ENCODE data around the gene LTO1.

LTO1 gene

DNA sequence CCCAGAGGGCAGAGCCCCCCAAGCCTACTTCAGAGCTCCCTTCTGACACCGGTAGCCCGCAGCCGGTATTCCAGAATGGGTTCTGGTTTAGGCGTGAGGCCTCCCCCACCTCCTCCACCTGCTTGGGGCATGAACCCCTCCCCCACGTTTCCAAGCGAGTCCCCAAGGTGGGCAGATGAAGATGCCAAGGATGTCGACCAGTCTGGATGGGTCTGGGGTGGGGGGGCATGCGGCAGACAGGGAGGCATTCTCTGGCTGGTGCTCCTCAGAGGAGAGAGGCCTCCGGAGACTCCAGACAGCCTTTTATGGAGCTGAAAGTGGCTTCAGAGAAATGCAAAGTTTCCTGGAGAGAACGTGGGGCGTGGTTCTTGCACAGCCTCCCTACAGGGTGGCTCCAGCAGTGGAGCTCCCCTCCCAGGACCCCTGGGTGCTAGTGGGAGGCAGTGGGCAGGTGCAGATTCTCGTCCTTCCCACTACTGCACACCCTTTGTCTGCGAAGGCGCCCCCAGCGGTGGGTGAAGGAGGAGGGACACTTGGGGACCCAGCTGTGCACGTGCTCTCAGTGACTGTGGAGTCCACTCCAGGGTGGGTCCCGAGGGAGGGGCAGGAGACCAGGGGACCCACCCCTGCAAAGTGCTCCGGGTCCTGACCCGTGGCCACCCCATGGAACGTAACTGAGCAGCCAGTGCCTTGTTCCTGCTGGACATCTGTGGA, 30.0 kb downstream of the LTO1 start:
- no peak for DNase-seq (ENCODE audit: low read depth in 2 of 2)

DNA sequence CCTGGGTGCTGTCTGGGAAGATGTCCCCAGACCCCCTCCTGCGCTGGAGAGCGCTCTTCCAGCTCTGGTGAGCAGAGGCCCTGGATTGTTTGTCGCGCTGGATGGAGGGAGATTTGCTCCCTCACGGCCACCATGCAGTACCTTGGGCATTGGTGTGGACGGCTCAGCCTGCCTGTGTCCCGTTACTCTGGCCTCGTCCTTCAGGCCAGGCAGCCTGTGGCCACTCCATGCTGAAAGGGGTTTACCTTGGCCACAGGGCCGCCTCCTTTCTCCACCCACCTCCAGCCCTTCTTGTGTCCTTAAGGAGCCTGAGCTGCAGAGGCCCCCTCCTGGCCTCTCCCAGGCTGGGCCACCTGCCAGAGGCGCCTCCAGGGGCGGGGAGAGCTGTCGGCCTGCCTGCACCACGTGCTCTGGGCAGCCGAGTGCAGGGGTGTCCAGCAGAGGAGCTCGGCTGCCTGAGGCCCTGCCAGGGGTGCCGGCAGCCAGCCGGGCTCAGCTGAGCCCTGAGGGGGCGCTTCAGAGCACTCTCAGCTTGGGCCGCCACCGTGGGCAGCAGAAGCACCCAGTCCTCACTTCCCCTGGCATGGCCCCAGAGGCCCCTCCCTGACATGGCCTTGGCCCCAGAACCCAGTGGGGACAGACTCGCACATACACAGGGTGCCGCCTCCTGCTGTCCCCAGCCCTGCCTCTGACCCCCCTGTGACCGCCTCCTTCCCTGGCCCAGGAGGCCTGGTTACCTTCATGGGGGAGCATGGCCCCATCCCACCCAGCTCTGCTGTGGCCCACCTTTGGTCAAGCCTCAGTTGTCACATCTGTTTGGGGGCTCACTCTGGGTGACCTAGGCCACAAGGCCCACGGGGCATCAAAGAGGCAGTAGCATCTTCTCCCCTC, 30.8 kb downstream of the LTO1 start:
- no peak for DNase-seq (ENCODE audit: low read depth in 2 of 2)

DNA sequence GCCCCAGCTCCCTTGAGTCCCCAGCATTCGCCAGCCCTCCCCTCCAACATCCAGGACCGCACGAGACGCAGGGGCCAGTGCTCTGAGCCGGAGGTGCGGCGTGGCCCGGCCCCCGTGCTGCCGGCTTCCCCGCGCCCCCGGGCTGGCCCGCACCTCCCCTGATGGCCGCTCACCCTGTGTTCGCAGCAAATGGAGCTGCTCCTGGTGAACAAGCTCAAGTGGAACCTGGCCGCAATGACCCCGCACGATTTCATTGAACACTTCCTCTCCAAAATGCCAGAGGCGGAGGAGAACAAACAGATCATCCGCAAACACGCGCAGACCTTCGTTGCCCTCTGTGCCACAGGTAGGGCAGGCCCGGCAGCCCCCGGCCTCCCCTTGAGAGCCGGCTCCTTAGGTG, 31.5 kb downstream of the LTO1 start:
- no peak for DNase-seq (ENCODE audit: low read depth in 2 of 2)

DNA sequence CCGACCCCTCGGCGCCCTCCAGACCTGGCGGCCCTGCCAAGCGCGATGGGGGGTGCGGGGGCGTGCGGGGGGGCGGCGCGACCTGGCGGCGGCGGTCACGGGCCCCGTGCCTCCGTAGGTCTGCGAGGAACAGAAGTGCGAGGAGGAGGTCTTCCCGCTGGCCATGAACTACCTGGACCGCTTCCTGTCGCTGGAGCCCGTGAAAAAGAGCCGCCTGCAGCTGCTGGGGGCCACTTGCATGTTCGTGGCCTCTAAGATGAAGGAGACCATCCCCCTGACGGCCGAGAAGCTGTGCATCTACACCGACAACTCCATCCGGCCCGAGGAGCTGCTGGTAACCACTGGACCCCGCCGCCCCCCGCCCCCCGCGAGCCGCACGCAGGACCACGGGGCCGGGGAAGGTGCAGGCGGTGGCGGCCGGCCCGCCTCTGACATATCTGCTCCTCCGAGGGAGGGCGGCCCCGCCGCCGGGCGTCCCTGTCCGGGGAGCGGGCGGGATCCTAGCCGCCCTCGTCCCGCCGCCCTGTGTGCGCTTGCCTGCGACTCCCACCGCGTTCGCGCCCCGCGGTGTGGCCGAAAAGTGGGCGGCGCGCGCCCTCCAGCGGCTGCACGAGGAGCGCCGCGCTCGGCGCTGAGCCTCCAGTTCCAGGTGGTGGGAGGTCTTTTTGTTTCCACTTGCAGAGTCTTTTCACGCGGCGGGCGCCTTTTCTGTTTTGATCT, 32.1 kb downstream of the LTO1 start:
- peak; percentile 41 to 74 for DNase-seq (ENCODE audit: low read depth in 2 of 2)

DNA sequence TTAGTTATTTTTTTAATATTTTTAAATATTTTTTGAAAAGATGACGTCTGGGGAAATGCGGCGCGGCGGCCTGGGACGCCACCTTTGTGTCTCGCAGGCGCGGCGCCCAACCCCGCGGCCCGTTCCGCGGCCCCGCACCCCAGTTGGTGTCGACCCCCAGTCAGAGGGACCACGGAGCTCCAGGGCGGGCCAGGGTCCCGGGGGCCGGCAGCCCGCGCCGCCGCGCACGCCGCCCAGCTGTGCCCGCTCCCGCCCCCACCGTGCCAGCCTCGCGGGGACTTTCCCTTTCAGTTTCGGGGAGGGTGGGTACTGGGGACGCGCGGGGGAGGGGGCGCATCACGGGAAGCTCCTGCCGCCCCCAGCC, 32.6 kb downstream of the LTO1 start:
- DNase-seq (ENCODE audit: low read depth in 2 of 2): no peak

DNA sequence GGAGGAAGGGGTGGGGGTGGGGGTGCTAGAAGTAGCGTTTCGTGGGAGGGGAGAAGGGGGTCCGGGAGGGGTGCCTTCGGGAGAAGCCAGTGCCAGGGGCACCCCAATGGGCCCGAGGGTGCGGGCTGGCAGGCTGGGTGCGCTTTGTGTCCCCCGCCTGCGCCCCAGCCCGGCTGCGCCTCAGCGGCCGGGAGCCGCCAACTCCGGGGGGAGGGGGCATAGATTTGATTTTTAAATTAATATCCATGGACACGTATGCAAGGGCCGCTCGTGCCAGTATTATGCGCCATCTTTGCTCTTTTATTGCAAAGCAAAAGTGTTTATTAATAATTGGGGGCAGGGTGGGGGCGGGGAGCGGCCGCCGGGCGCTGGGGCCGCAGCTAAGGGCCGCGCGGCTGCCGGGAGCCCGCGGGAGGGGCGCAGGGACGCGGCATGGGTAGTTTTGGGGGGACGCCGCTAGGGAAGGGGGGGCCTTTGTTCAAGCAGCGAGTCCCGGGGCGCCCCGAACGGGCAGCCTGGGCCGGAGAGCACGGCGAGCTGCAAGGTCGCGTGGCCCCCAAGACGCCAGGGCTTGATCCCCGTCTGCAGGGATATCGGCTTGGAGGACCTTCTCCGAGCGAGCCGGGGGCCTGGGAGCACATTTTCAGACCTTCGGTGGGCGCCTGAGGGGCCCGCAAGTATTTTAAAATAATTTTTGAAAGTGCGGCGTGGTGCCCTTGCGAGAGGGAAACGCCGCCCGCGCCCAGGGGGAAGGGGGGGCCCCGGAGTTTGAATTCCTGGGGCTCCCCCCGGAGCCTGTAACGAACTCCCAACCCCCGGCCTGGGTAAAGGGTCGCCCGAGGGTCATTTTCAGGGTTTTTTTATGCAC, 33.2 kb downstream of the LTO1 start:
- no peak for DNase-seq (ENCODE audit: low read depth in 2 of 2)

DNA sequence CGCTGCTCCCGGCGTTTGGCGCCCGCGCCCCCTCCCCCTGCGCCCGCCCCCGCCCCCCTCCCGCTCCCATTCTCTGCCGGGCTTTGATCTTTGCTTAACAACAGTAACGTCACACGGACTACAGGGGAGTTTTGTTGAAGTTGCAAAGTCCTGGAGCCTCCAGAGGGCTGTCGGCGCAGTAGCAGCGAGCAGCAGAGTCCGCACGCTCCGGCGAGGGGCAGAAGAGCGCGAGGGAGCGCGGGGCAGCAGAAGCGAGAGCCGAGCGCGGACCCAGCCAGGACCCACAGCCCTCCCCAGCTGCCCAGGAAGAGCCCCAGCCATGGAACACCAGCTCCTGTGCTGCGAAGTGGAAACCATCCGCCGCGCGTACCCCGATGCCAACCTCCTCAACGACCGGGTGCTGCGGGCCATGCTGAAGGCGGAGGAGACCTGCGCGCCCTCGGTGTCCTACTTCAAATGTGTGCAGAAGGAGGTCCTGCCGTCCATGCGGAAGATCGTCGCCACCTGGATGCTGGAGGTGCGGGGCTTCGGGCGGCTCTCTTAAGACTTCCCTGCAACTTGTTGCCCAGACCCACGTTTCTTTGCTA, 34.1 kb downstream of the LTO1 start, which contains the start of gene CCND1:
Gene CCND1 (plus strand): TSS at position 162 of the 587 bp plus-strand sequence. CDS start 158 bp downstream, at position 320.
- peak in 1 of 2 donors; percentile 18 for DNase-seq (ENCODE audit: low read depth in 2 of 2)

DNA sequence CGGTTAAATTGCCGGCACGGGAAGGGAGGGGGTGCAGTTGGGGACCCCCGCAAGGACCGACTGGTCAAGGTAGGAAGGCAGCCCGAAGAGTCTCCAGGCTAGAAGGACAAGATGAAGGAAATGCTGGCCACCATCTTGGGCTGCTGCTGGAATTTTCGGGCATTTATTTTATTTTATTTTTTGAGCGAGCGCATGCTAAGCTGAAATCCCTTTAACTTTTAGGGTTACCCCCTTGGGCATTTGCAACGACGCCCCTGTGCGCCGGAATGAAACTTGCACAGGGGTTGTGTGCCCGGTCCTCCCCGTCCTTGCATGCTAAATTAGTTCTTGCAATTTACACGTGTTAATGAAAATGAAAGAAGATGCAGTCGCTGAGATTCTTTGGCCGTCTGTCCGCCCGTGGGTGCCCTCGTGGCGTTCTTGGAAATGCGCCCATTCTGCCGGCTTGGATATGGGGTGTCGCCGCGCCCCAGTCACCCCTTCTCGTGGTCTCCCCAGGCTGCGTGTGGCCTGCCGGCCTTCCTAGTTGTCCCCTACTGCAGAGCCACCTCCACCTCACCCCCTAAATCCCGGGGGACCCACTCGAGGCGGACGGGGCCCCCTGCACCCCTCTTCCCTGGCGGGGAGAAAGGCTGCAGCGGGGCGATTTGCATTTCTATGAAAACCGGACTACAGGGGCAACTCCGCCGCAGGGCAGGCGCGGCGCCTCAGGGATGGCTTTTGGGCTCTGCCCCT, 34.7 kb downstream of the LTO1 start:
- no peak for DNase-seq (ENCODE audit: low read depth in 2 of 2)

DNA sequence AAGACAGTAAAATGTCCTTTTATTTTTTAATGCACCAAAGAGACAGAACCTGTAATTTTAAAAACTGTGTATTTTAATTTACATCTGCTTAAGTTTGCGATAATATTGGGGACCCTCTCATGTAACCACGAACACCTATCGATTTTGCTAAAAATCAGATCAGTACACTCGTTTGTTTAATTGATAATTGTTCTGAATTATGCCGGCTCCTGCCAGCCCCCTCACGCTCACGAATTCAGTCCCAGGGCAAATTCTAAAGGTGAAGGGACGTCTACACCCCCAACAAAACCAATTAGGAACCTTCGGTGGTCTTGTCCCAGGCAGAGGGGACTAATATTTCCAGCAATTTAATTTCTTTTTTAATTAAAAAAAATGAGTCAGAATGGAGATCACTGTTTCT, 35.3 kb downstream of the LTO1 start:
- DNase-seq (ENCODE audit: low read depth in 2 of 2): no peak

DNA sequence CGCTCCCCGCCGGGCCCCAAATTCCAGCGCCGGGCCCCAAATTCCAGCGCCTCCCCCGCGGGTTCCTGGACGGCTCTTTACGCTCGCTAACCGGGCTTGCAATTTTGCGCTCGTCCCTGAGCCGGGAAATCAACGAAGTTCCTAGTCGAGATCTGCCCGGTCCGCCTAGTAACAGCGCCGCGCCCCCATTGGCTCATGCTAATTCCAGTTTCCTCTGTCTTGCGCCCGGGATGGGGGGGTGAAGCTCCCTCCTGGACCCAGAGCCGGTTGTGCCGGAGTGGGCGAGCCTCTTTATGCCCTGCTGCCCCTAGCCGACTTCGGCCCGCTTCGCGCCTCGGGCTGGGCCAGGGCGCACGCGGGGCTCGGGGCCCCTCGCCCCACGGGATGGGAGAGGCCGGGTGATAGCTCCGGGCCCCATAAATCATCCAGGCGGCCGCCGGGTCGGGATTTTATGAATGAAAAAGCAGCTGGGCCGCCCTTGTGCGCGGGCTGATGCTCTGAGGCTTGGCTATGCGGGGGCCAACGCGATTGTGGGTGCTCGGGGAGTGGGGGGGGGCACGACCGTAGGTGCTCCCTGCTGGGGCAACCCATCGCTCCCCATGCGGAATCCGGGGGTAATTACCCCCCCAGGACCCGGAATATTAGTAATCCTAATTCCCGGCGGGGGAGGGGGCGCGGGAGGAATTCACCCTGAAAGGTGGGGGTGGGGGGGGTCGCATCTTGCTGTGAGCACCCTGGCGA, 36.0 kb downstream of the LTO1 start:
- no peak for DNase-seq (ENCODE audit: low read depth in 2 of 2)

DNA sequence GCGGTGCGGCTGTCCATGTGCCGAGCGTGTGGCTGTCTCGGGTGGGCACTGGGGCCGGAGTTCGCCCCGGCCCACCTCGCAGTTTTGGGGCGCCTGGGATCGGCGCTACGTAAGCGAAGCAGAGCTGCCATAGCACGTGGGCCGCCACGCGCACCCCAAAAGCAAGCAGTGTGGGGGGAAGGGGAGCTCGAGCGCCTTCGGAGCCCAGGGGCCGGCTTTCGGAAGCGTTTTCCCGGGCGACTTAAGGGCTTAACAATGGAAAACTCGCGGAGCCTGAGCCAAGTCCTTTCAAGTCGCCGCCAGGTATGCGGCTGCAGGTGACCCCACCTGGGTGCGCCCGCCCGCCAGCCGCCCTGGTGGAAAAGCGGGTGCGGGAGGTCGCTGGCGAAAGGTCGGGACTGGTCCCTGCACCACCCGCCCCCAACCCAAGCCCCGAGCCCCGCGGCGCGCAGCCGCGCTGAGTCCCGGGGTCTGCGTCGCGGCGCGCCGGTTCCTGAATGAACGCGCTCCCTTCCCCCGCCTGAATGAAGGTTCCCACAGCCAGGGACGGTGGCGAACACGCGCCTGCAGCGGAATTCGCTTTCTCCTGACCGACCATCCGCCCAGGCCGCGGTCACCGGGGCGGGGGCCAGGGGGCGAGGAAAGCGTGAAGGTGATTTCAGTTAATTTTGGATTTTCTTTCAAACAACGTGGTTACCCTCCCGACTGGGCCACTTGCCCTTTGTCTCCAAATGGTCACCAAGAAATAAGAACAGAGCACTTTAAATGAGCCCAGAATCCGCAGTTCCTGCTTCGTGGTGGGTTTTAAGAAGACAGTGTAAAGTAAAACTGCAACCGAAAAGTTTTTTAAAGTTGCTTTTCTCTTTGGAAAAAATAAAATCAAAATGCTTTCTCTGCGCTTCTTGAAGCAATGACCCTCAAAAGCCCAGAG, 36.9 kb downstream of the LTO1 start:
- no peak for DNase-seq (ENCODE audit: low read depth in 2 of 2)

DNA sequence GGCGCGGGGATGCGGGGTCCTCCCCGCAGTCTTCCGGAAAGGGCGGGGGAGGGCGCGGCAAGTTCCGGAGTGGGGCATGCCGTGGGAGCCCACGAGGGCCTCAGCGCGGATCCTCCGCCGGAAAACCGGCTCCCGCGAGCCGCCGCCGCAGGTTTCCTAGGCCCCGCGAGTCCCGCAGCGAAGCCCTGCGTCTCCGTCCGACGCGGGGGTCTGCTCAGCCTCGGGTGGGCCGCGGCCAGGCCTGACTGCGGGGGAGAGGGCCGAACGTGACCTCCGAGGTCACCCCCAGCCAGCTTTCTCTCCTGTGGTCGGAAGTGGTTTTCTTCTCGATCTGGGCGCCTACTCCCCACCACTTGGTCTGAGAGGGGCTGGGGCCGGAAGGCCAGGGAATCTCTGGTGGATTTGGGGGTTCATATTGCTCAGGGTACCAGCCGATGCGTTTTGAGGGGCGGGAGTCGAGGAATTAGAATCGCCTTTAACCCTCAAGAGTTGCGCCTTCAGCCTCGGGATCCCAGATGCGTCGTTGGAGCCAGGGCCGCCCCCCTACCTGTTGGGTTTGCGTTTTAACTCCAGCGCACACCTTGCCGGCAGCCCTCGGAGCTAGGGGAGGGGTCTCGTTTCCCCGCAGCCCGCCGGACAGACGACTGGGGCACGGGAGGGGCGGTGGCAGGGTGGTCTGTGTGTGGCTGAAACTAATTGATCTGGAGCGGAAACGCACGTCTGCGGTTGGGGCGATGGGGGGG, 37.8 kb downstream of the LTO1 start:
- DNase-seq (ENCODE audit: low read depth in 2 of 2): no peak

DNA sequence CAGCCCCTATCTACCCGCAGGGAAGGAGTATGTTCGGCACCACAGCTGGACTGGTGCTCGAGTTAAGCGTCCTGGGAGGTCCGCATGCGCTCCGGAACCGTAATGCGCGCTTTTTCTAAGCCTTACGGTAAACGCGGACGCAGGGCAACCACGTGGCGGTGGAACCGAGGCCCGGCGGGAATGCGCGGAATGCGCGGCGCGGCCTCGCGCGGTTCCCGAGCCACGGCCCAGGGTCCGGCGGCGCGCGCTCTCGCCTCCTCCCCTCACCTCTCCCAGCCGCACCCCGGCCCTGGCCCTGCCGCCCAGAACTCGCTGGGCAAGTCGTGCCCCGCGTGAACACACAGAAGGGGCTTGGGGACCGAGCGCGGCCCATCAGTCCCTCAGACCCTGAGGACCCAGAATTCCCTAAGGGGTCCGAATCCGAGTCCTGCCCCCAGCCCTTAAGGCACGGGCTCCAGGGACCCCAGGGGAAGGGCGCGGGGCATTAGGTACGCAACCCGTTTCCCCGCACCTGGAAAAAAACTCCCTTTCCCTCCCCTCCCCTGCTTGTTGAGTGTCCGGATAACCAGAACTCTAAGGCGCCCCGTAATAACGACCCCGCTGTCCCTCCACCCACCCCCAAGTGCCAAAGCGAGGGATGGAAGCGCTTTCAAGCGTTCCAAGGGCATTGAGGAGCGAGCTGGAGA, 38.5 kb downstream of the LTO1 start:
- DNase-seq (ENCODE audit: low read depth in 2 of 2): no peak

DNA sequence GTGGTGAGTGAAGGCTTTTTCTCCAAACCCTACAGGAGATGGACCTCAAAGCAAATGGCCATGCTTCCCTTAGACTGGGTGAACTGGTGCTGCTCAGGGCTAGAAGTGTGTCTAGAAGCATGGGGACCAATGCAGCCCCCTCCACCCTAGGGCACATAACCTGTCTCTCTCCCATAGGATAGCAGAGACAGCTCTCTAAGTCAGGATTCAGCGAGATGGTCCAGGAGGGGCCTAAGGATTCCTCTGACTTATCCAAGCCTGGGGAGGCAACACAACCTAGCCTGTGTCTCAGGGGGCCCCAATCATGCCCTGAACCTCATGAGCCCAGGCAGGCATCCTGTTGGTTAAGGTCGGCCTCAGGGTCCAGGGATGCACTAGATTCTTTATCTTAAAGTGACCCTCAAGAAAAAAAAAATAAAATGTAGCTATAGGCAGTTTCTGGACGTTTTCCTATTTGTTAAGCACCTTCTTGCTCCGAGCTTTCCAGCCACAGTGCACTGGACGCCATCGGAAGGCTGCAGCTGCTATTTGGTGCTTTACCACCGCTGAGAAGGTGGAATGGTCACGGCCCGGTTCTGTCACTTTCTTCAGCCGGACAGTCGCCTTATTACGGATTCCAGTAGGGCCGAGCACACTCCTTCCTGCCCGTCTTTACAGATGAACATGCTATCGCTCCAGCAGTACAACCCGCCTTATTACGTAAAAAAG, 39.2 kb downstream of the LTO1 start:
- no peak for DNase-seq (ENCODE audit: low read depth in 2 of 2)

DNA sequence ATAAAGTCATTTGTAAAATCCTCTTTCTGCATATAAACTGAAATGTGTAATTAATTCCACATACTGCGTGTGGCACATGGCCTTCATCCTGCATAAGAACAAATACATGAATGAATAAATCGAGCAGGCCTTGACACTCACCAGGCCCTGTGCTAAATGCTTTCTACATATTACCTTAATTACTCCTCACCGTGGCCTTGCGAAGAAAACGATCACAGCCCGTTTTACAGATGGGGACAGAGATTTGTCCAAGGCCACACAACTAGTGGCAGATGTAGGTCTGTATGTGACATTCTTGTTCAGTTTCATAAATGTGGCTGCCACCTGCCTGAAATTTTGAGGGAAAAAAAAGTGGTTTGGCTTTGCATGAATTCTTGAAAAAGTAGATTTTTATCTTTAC, 40.0 kb downstream of the LTO1 start:
- no peak for DNase-seq (ENCODE audit: low read depth in 2 of 2)

DNA sequence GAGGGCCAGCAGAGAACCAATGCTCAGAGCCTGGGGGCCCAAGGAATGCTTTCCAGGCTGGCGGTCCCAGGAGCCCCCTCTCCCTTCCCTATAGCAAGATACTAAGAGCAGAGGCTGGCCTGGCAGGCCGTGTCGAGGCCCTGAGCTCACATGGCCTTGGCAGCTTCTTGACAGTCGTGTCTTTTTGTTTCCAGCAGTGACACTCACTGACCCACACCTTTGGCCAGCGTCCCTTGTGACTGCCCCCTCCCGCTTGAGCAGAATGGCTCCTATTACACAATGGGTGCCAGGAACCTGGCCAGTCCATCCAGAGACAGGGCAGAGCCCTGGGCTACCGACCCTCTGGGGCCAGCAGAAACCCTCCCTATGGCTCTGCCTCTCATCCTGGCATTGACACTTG, 40.6 kb downstream of the LTO1 start:
- no peak for DNase-seq (ENCODE audit: low read depth in 2 of 2)

DNA sequence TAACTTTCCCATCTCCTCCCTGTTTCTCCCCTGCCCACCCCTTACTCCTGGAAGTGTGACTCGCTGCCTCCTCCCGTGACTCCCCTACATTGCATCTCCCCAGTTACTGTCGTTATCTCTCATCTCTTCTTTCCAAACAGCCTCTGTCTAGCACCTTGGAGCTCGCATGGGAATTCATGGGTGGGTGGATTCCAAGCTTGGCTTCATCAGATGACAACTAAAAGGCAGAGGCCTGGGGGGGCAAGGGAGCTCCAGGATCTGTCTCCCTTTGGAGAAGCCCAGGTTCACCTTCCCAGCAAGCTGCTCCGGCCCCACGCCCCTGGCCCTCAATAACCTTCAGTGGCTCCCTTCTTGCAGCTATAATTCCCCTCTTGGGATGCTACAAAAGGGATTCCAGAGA, 41.1 kb downstream of the LTO1 start:
- no peak for DNase-seq (ENCODE audit: low read depth in 2 of 2)

Data from stimulated activated CD4-positive, alpha-beta T cell treated with anti-CD3 and anti-CD28 coated beads, Interleukin-15, amount 100 ng/mL, for 48 hours (primary cell).